ENCODE data around the gene LEF1. TPM values are rescaled to one million over a fixed set of nuclear protein-coding genes. Genes with fewer than 3 reads are reported as not detected.

The LEF1 gene
- polyA plus RNA-seq, 4 donors: 53.5 to 81.4 (median 75.9) TPM

GRCh38 chr4:108180513-108180912 lies 11.8 kb upstream of the LEF1 start:
- DNase-seq (ENCODE audit: low read depth in 4 of 4, low spot score in 3 of 4): no peak

- no peak for DNase-seq (ENCODE audit: low read depth in 4 of 4, low spot score in 3 of 4)
These were observed 7.2 kb upstream of the LEF1 start for GRCh38 chr4:108175966-108176365.

- DNase-seq (ENCODE audit: low read depth in 4 of 4, low spot score in 3 of 4): no peak
These were observed 6.1 kb upstream of the LEF1 start for GRCh38 chr4:108174856-108175255.

GRCh38 chr4:108173599-108174057 lies 4.9 kb upstream of the LEF1 start:
- no peak for DNase-seq (ENCODE audit: low read depth in 4 of 4, low spot score in 3 of 4)

GRCh38 chr4:108172753-108173598 lies 4.2 kb upstream of the LEF1 start:
- DNase-seq (ENCODE audit: low read depth in 4 of 4, low spot score in 3 of 4): peak in 1 of 4 donors; percentile 63

GRCh38 chr4:108172231-108172752 lies 3.6 kb upstream of the LEF1 start:
- peak in 1 of 4 donors; percentile 40 for DNase-seq (ENCODE audit: low read depth in 4 of 4, low spot score in 3 of 4)

GRCh38 chr4:108171339-108172230 lies 2.9 kb upstream of the LEF1 start:
- peak in 1 of 4 donors; percentile 25 for DNase-seq (ENCODE audit: low read depth in 4 of 4, low spot score in 3 of 4)

GRCh38 chr4:108170631-108171338 lies 2.1 kb upstream of the LEF1 start:
- no peak for DNase-seq (ENCODE audit: low read depth in 4 of 4, low spot score in 3 of 4)

GRCh38 chr4:108169664-108170063 lies 932 bp upstream of the LEF1 start:
- DNase-seq (ENCODE audit: low read depth in 4 of 4, low spot score in 3 of 4): no peak

GRCh38 chr4:108168160-108168670 lies 517 bp downstream of the LEF1 start:
- DNase-seq (ENCODE audit: low read depth in 4 of 4, low spot score in 3 of 4): peak in 1 of 4 donors; percentile 12

GRCh38 chr4:108166441-108167315 lies 2.1 kb downstream of the LEF1 start:
- DNase-seq (ENCODE audit: low read depth in 4 of 4, low spot score in 3 of 4): peak in 1 of 4 donors; percentile 26

- no peak for DNase-seq (ENCODE audit: low read depth in 4 of 4, low spot score in 3 of 4)
These were observed 2.7 kb downstream of the LEF1 start for GRCh38 chr4:108166038-108166437.

- no peak for DNase-seq (ENCODE audit: low read depth in 4 of 4, low spot score in 3 of 4)
These were observed 3.1 kb downstream of the LEF1 start for GRCh38 chr4:108165586-108165985.

GRCh38 chr4:108163351-108163750 lies 5.4 kb downstream of the LEF1 start:
- DNase-seq (ENCODE audit: low read depth in 4 of 4, low spot score in 3 of 4): no peak

GRCh38 chr4:108160741-108161352 lies 7.9 kb downstream of the LEF1 start:
- no peak for DNase-seq (ENCODE audit: low read depth in 4 of 4, low spot score in 3 of 4)

- DNase-seq (ENCODE audit: low read depth in 4 of 4, low spot score in 3 of 4): no peak
These were observed 8.9 kb downstream of the LEF1 start for GRCh38 chr4:108159845-108160244.

GRCh38 chr4:108157655-108158054 lies 11.1 kb downstream of the LEF1 start:
- DNase-seq (ENCODE audit: low read depth in 4 of 4, low spot score in 3 of 4): no peak

GRCh38 chr4:108156391-108156790 lies 12.3 kb downstream of the LEF1 start:
- DNase-seq (ENCODE audit: low read depth in 4 of 4, low spot score in 3 of 4): no peak

- DNase-seq (ENCODE audit: low read depth in 4 of 4, low spot score in 3 of 4): no peak
These were observed 13.4 kb downstream of the LEF1 start for GRCh38 chr4:108155373-108155772.

Data from right renal pelvis (tissue), 4 donors.